Nephron progenitor cell (in vitro differentiated cells): ENCODE results near the gene TIAM1.

Experiments
- DNase-seq: peaks from one replicate; pipeline ENCODE4 v3.0.0; 2021
- H3K27ac Mint-ChIP-seq: 2 replicates; pipeline ENCODE4 v1.8.0; 2021; ENCODE audit warnings: mild to moderate bottlenecking, moderate library complexity, mixed read lengths
- H3K27me3 Mint-ChIP-seq: 2 replicates; pipeline ENCODE4 v1.8.0; 2021; ENCODE audit warnings: mild to moderate bottlenecking, low read depth, mixed read lengths; ENCODE audit not compliant: poor library complexity
- H3K36me3 Mint-ChIP-seq: 2 replicates; pipeline ENCODE4 v1.8.0; 2021; ENCODE audit warnings: low read depth, mixed read lengths
- H3K4me1 Mint-ChIP-seq: 2 replicates; pipeline ENCODE4 v1.8.0; 2021; ENCODE audit warnings: mixed read lengths
- H3K4me3 Mint-ChIP-seq: 2 replicates; pipeline ENCODE4 v1.8.0; 2021; ENCODE audit warnings: mild to moderate bottlenecking, moderate library complexity, mixed read lengths
- H3K9me3 Mint-ChIP-seq: 2 replicates; pipeline ENCODE4 v1.8.0; 2021; ENCODE audit warnings: mild to moderate bottlenecking, moderate library complexity, mixed read lengths
- CTCF ChIP-seq: fragments of 200-600 bp; sonication (generic); IDR thresholded peaks from 2 replicates; pipeline ENCODE4 v1.5.0; 2021; ENCODE audit warnings: antibody characterized with exemption

The TIAM1 gene

GRCh38 chr21:31351960-31352359 is 7.9 kb upstream of the TIAM1 start:
- Mint-ChIP-seq H3K36me3 (peaks cover 47% of the 10 kb centered on the region), H3K4me1 (peaks cover 35% of the 10 kb centered on the region), H3K27ac (no peak overlapping the region), H3K9me3 (peaks cover 25% of the 10 kb centered on the region), H3K27me3 (no peaks in the 10 kb centered on the region), H3K4me3 (no peak overlapping the region)
- TF ChIP-seq CTCF = no peak
- DNase-seq = no peak

GRCh38 chr21:31351438-31351837 is 7.4 kb upstream of the TIAM1 start:
- H3K4me1 Mint-ChIP-seq = peaks cover 39% of the 10 kb centered on the region
- DNase-seq = no peak
- H3K36me3 Mint-ChIP-seq = peaks cover 47% of the 10 kb centered on the region
- peak overlapping the region; percentile 74 for H3K27ac Mint-ChIP-seq
- H3K9me3 Mint-ChIP-seq = peaks cover 25% of the 10 kb centered on the region
- no peaks in the 10 kb centered on the region for H3K27me3 Mint-ChIP-seq
- no peak for TF ChIP-seq CTCF
- H3K4me3 Mint-ChIP-seq = no peak overlapping the region

- Mint-ChIP-seq H3K27ac (peak overlapping the region; percentile 83), H3K9me3 (peaks cover 25% of the 10 kb centered on the region), H3K4me3 (no peak overlapping the region), H3K4me1 (peaks cover 34% of the 10 kb centered on the region), H3K36me3 (peaks cover 39% of the 10 kb centered on the region), H3K27me3 (peaks cover 3% of the 10 kb centered on the region)
- no peak for TF ChIP-seq CTCF
- no peak for DNase-seq
Measured at GRCh38 chr21:31349208-31349607, 5.1 kb upstream of the TIAM1 start.

- peaks cover 44% of the 10 kb centered on the region for H3K4me1 Mint-ChIP-seq
- no peak overlapping the region for H3K27ac Mint-ChIP-seq
- peaks cover 39% of the 10 kb centered on the region for H3K36me3 Mint-ChIP-seq
- peaks cover 25% of the 10 kb centered on the region for H3K9me3 Mint-ChIP-seq
- H3K4me3 Mint-ChIP-seq = no peak overlapping the region
- no peak for TF ChIP-seq CTCF
- peaks cover 9% of the 10 kb centered on the region for H3K27me3 Mint-ChIP-seq
- no peak for DNase-seq
Measured at GRCh38 chr21:31348188-31348587, 4.1 kb upstream of the TIAM1 start.

GRCh38 chr21:31347435-31348032 is 3.5 kb upstream of the TIAM1 start:
- Mint-ChIP-seq H3K27me3 (peaks cover 10% of the 10 kb centered on the region), H3K36me3 (peaks cover 39% of the 10 kb centered on the region)

More at GRCh38 chr21:31347435-31348032, 3.5 kb upstream of the TIAM1 start:
- no peak for DNase-seq
- H3K4me3 Mint-ChIP-seq = peak overlapping the region; percentile 6
- H3K27ac Mint-ChIP-seq = no peak overlapping the region
- TF ChIP-seq CTCF = peak; percentile 28
- H3K9me3 Mint-ChIP-seq = peaks cover 22% of the 10 kb centered on the region
- H3K4me1 Mint-ChIP-seq = peaks cover 51% of the 10 kb centered on the region
